H1 (cell line): ENCODE results near the gene XDH. TPM values are rescaled to one million over a fixed set of nuclear protein-coding genes. Genes with fewer than 3 reads are reported as not detected.

Experiments
- NANOG ChIP-seq: IDR thresholded peaks from 2 replicates; pipeline ENCODE4 v1.6.1; 2011; ENCODE audit warnings: low read length, low read depth, mild to moderate bottlenecking, inconsistent platforms; ENCODE audit not compliant: insufficient read depth, poor library complexity, severe bottlenecking
- polyA plus RNA-seq, 7 experiments: library from polyadenylated mRNA; depleted of rRNA in 3 of 7; stranded (reverse) in 5 of 7; unstranded in 2 of 7; fragments of >200 nt in 5 of 7; fragments of 200-250 nt in 2 of 7; gene quantifications; 1 replicate in 5 of 7; 2 replicates in 1 of 7; 4 replicates in 1 of 7; pipeline versions ENCODE4 v1.2.1 to v1.2.3, GENCODE V29; 2011 to 2013; ENCODE audit warnings: missing spikeins in 2 of 7, mixed read lengths in 2 of 7
- total RNA-seq: library from RNA; stranded (reverse); fragmentation: NEBNext Ultra II Directional; extraction: Animal tissue kit (Norgen Biotek cat#: 25700); gene quantifications from 2 replicates; pipeline ENCODE4 v1.2.1, GENCODE V29; 2021

The XDH gene
- total and polyA plus RNA-seq, 2 of the 8 experiments (the other 6 are each of a cell fraction or from before 2014, with no cell fraction given), result 0.68 to 1.2 TPM

DNA sequence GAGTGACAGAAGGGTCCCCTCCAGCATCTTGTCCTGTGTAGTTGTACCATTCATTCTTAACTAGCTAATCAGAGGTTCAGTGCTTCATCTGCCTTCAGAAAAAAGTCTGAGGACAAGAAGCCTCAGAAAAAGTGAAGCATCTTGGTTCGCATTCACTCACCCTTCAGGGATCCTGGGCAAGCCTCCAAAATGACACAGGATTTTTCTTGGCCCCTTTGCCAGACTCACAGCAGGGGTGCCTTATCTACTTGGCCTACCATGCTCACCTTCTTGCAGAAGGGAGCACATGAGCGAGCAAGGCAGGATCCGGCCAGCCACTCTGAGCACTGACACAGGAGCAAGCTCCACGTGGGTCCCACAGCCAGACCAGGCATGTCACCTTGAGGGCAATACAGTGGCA is 43.1 kb upstream of the XDH start (continued):
- TF ChIP-seq NANOG, result no peak
